Right cardiac atrium (tissue), 5 donors: Measurements from ENCODE around the gene PPP6R1. TPM values are rescaled to one million over a fixed set of nuclear protein-coding genes. Genes with fewer than 3 reads are reported as not detected.
A peak's percentile ranks its signal among the peaks of the same experiment; 100 is the strongest.

Experiments used
- ATAC-seq, 2 donors: fragments of 200-7000 bp; cut with Tn5 transposase; one replicate each; pipeline versions ENCODE4 v1.8.0 to v1.9.1; 2020; ENCODE audit warnings: moderate library complexity in 2 of 2, mild to moderate bottlenecking in 1 of 2
- DNase-seq, 3 donors: peaks; one replicate each; pipeline ENCODE4 v3.0.0-alpha.2; 2020
- H3K27ac ChIP-seq: one replicate; pipeline ENCODE4 v1.5.1; 2013; ENCODE audit warnings: mild to moderate bottlenecking, low read length, control low read depth, moderate library complexity
- H3K27me3 ChIP-seq: one replicate; pipeline ENCODE4 v1.6.1; 2013; ENCODE audit not compliant: control insufficient read depth, insufficient read depth
- H3K4me1 ChIP-seq: one replicate; pipeline ENCODE4 v1.6.1; 2013; ENCODE audit warnings: low read length; ENCODE audit not compliant: control insufficient read depth, insufficient read depth
- H3K4me3 ChIP-seq: one replicate; pipeline ENCODE4 v1.5.1; 2013; ENCODE audit warnings: low read length, control low read depth
- H3K9me3 ChIP-seq: one replicate; pipeline ENCODE4 v1.6.1; 2013; ENCODE audit warnings: low read length; ENCODE audit not compliant: control insufficient read depth
- WGBS: extraction: QIAGEN DNeasy Blood & Tissue Kit; methylation state at CpG from one replicate; pipeline ENCODE4 v1.1.7; 2013; 5-methylcytosine and 5-hydroxymethylcytosine counted together
- intact Hi-C, 4 donors: fragments of 100-400 bp; cut with DNase I; formaldehyde crosslinking; loops; one replicate each; pipeline versions ENCODE4 v1.11.0 to v1.14.0; 2022 to 2023
- polyA plus RNA-seq: library from polyadenylated mRNA; stranded (reverse); fragments of 200-250 nt; gene quantifications from one replicate; pipeline ENCODE4 v1.2.3, GENCODE V29; 2013
- total RNA-seq, 4 donors: library from RNA; stranded (reverse); fragmentation: NEBNext Ultra II Directional; extraction: Animal tissue kit (Norgen Biotek cat#: 25700); gene quantifications; one replicate each; pipeline ENCODE4 v1.2.1, GENCODE V29; 2021
- donor health status: healthy with polysubstance abuse.
- donor health status: DM: no; HTN: yes; CAD: no.
- donor health status: DM: no; HTN: no; CAD: no.
- donor health status: DM: no; HTN: yes; CAD: no; lungs with severe emphysema.
- donor health status: DM: yes; HTN: yes; CAD: no.

Gene PPP6R1
- total and polyA plus RNA-seq, 5 donors: 31.7 to 43.5 (median 39.4) TPM

GRCh38 chr19:55240713-55241020 lies 18.1 kb downstream of the PPP6R1 start:
- DNase-seq: no peak
- Histone ChIP-seq H3K9me3 (no peaks in the 10 kb centered on the region), H3K27ac (no peak overlapping the region), H3K27me3 (no peaks in the 10 kb centered on the region), H3K4me1 (no peaks in the 10 kb centered on the region), H3K4me3 (no peak overlapping the region)
- ATAC-seq: no peak
- 94% methylated on average over 6 of the region's 6 CpGs for WGBS
- intact Hi-C loops: no loop called here

- no peak overlapping the region for H3K4me3 ChIP-seq
- no peaks in the 10 kb centered on the region for H3K27me3 ChIP-seq
- intact Hi-C loops: no loop called here
- ATAC-seq: no peak
- 93% methylated on average over 12 of the region's 12 CpGs for WGBS
- H3K4me1 ChIP-seq: no peaks in the 10 kb centered on the region
- peak in 1 of 3 donors; percentile 21 for DNase-seq
- no peak overlapping the region for H3K27ac ChIP-seq
- H3K9me3 ChIP-seq: no peaks in the 10 kb centered on the region
These were observed 19.8 kb downstream of the PPP6R1 start for GRCh38 chr19:55239004-55239403.

- peak in 1 of 3 donors; percentile 26 for DNase-seq
- no peak overlapping the region for H3K4me3 ChIP-seq
- ATAC-seq: no peak
- intact Hi-C loops: no loop called here
- H3K27ac ChIP-seq: no peak overlapping the region
- H3K4me1 ChIP-seq: no peaks in the 10 kb centered on the region
- H3K27me3 ChIP-seq: no peaks in the 10 kb centered on the region
- 89% methylated on average over 8 of the region's 8 CpGs for WGBS
- no peaks in the 10 kb centered on the region for H3K9me3 ChIP-seq
These were observed 20.8 kb downstream of the PPP6R1 start for GRCh38 chr19:55238030-55238429.

GRCh38 chr19:55232986-55233385 lies 25.8 kb downstream of the PPP6R1 start:
- Histone ChIP-seq H3K27ac (no peak overlapping the region), H3K9me3 (no peaks in the 10 kb centered on the region), H3K27me3 (no peaks in the 10 kb centered on the region), H3K4me3 (no peak overlapping the region), H3K4me1 (no peaks in the 10 kb centered on the region)
- ATAC-seq (no peak), DNase-seq (no peak)
- WGBS: 89% methylated on average over 5 of the region's 5 CpGs
- intact Hi-C loops: no loop called here

GRCh38 chr19:55232286-55232602 lies 26.6 kb downstream of the PPP6R1 start:
- Histone ChIP-seq H3K27me3 (no peaks in the 10 kb centered on the region), H3K4me3 (no peak overlapping the region), H3K9me3 (no peaks in the 10 kb centered on the region), H3K4me1 (no peaks in the 10 kb centered on the region), H3K27ac (no peak overlapping the region)
- peak in 1 of 3 donors; percentile 34 for DNase-seq
- intact Hi-C loops: no loop called here
- ATAC-seq: peak in 1 of 2 donors; percentile 67
- 64% methylated on average over 12 of the region's 12 CpGs for WGBS

- DNase-seq (no peak), ATAC-seq (peak in 1 of 2 donors; percentile 3)
- H3K4me3 ChIP-seq: no peak overlapping the region
- no peak overlapping the region for H3K27ac ChIP-seq
- H3K27me3 ChIP-seq: no peaks in the 10 kb centered on the region
- H3K9me3 ChIP-seq: no peaks in the 10 kb centered on the region
- H3K4me1 ChIP-seq: no peaks in the 10 kb centered on the region
- 89% methylated on average over 30 of the region's 30 CpGs for WGBS
- intact Hi-C loops: no loop called here
These were observed 27.2 kb downstream of the PPP6R1 start for GRCh38 chr19:55231391-55232285.

GRCh38 chr19:55230780-55231179 lies 28.0 kb downstream of the PPP6R1 start:
- WGBS: 85% methylated on average over 13 of the region's 13 CpGs
- intact Hi-C loops: no loop called here

GRCh38 chr19:55230329-55230728 lies 28.5 kb downstream of the PPP6R1 start:
- 79% methylated on average over 13 of the region's 13 CpGs for WGBS
- no peak for ATAC-seq
- no peaks in the 10 kb centered on the region for H3K27me3 ChIP-seq

More at GRCh38 chr19:55230780-55231179, 28.0 kb downstream of the PPP6R1 start:
- DNase-seq (no peak), ATAC-seq (no peak)
- Histone ChIP-seq H3K27me3 (no peaks in the 10 kb centered on the region), H3K4me3 (no peak overlapping the region), H3K4me1 (no peaks in the 10 kb centered on the region), H3K27ac (no peak overlapping the region), H3K9me3 (no peaks in the 10 kb centered on the region)

GRCh38 chr19:55229789-55230182 lies 29.0 kb downstream of the PPP6R1 start:
- no peak overlapping the region for H3K4me3 ChIP-seq
- no peak overlapping the region for H3K27ac ChIP-seq
- no peaks in the 10 kb centered on the region for H3K9me3 ChIP-seq
- H3K4me1 ChIP-seq: no peaks in the 10 kb centered on the region
- 84% methylated on average over 17 of the region's 17 CpGs for WGBS
- no peaks in the 10 kb centered on the region for H3K27me3 ChIP-seq
- intact Hi-C loops: no loop called here
- DNase-seq (no peak), ATAC-seq (no peak)

More at GRCh38 chr19:55230329-55230728, 28.5 kb downstream of the PPP6R1 start:
- no peak for DNase-seq
- Histone ChIP-seq H3K4me3 (no peak overlapping the region), H3K9me3 (no peaks in the 10 kb centered on the region), H3K4me1 (no peaks in the 10 kb centered on the region), H3K27ac (no peak overlapping the region)
- intact Hi-C loops: no loop called here

GRCh38 chr19:55229145-55229788 lies 29.6 kb downstream of the PPP6R1 start:
- DNase-seq (no peak), ATAC-seq (no peak)
- WGBS: 93% methylated on average over 18 of the region's 18 CpGs
- Histone ChIP-seq H3K9me3 (no peaks in the 10 kb centered on the region), H3K4me3 (no peak overlapping the region), H3K4me1 (no peaks in the 10 kb centered on the region), H3K27me3 (no peaks in the 10 kb centered on the region), H3K27ac (no peak overlapping the region)
- intact Hi-C loops: no loop called here

- Histone ChIP-seq H3K27me3 (no peaks in the 10 kb centered on the region), H3K4me3 (no peak within 1 kb of the TSS), H3K9me3 (no peaks in the 10 kb centered on the region), H3K4me1 (no peaks in the 10 kb centered on the region), H3K27ac (no peak within 1 kb of the TSS)
- intact Hi-C loops: no loop called here
- WGBS: 72% methylated on average over 12 of the region's 12 CpGs
- DNase-seq (no peak), ATAC-seq (no peak)
These were observed 30.3 kb downstream of the PPP6R1 start, which contains the start of gene TMEM86B for GRCh38 chr19:55228403-55229031. Gene TMEM86B, minus strand, starts transcription at chr19:55228763. Its CDS starts 22 bp downstream, at chr19:55228741.
